T follicular helper cell (primary cell): Measurements from ENCODE around the gene SP8.

Experiments used
- DNase-seq: peaks from one replicate; pipeline ENCODE4 v3.0.0-alpha.2; 2020; ENCODE audit warnings: low read depth

SP8 gene

GRCh38 chr7:20794676-20795075 lies 8.0 kb upstream of the SP8 start:
- DNase-seq, result no peak

- DNase-seq, result no peak
Observed at GRCh38 chr7:20793694-20794394, 7.2 kb upstream of the SP8 start.

DNA sequence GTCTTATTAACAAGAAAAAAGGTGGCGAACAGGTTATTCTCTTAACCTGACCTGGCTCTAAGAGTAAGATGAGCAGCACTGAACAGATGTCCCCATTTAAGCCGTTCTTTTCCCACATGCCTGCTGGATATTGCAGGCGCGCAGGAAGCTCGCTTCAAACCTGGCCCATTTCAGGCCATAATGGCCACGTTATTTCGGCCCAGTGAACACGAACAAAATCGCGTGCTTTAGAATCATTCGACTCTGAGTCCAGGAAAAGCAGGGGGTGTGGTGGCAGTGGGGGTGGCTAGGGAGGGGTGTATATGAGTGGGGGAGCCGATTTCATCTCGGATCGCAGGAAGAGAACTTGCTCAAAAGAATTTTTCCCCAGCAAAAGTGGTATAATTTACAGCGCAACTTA lies 6.6 kb upstream of the SP8 start:
- DNase-seq, result no peak

DNA sequence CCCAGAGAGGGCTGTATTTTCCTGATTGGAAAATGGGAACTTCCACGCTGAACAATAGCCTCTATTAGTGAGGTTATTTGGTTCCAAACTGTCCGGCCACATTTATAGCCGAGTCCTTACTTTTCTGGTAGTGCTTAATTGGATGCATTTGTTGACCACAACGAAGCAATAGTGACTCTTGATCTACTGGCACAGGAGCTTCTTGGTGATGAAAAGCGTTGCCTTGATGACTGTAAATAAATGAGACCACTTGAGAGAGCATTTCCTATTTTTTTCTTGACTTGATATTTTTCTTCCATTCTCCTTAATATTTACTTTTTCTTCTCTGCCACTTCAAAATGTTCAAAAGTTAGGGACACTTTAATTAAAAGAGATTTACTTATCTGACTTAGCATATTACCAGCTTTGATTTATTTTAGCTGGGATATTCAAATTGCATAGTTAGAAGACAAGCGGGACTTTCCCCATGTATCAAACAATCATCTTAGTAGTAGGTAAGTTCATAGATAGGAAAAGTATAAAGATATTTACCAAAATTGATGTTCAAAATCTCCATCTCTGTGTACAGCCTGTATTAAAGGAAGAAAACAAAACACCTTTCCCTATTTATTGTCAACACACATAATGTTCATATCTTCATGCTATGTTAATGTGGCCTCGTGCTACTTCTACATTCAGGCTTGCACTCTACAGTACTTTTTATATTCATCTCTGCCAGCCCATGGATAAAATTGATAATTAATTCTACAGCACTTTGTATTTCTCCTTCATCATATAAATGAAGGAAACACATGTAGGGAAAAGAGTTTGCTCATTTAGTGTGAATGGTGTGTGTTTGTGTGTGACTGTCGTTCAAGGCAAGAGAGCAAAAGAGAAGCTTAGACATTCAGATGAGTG lies 5.1 kb upstream of the SP8 start:
- DNase-seq, result no peak

GRCh38 chr7:20790375-20790774 lies 3.7 kb upstream of the SP8 start:
- DNase-seq, result no peak

DNA sequence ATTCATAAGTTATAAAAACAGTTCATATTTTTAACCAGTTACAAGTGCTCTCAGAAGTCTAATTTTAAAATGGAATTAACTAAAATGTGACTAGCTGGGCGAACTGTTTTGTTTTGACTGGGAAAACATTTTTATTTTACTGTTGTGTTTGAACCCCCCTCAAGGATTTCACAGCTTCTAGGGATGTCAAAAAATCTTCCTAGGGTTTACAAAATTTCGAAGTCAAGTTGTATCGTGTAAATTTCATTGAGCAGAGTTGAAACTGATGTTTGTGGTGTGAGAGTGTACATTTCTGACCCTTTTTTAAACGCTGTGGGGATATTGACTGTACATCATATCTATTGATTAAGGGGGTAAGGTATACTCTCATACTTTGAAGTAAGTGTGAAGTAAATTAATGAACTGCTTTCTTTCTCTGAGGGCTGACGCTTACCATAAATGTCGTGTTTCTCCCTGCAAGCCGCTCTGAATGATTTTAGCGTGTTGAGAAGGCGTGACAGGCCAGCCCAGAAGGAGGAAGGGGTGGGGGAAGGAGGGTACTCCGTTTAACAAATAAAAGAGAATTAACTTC lies 1.8 kb upstream of the SP8 start:
- DNase-seq, result no peak

DNA sequence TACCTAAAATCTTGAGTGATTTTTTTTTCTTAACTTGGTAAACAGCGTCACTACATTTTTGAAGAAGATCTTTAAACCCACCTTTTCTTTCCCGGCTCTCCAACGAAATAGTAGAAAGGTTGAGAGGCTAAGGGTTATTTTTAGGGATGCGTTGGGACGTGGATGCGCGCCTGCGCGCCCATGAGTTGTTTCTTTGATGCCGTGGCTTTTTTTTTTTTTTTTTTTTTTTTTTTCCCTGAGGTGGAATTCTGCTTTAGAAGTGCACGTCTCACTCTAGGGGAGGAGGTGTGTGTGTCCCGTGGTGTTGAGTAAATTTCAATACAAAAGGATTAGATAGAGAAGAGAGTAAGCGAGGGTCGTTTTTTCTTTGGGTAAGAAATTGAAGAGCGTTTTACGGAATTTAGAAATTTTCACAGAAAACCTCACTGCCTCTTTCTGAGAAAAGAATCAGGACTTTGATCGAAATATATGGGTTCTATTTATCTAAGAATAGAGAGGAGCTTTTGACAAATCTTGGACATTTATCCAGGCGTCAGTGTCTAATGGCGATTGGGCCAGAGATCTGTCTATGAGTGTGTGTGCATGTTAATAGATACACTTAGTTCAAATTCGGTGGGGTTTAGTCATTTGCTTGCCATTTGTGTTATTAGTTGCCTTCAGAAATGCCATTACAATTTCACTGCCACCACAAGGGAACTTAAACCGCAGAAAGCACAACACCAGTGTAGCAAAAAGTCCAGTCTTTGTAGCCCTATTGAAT lies 1.2 kb upstream of the SP8 start:
- no peak for DNase-seq

DNA sequence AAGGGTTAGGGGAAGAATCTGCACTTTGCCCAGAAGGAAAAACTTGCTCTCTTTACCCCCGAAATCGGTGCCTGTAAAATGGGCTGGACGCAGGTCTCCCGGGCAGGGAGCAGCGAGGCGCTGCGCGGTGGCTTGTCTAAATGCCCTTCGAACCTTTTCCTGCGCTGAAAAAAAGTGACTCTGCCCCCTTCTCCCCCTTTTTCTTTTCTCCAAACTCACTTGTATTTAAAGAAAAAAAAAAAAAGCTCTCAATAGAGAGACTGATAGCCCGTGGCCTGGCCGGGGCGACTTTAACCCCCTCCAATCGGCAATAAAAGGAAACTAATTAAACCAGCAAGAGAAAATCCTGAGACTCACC lies 286 bp downstream of the SP8 start:
- no peak for DNase-seq

DNA sequence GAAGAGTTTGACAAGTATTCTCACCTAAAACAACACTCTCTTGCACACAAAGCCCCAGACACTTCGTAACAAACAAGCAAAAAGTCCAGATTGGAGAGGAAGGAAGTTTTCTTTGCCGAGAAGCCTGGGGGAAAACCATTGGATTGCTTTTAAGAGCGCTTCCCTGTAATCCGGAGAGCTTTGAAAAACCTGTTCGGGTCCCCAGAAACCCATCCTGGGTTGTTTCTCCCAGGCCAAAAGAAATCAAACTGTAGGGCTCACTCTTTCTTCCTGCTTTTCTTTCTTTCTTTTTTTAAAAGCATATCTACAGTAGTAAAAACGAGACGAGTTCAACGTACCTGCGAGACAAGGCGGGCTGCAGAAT lies 655 bp downstream of the SP8 start:
- DNase-seq, result no peak

GRCh38 chr7:20785157-20786048 lies 1.3 kb downstream of the SP8 start:
- no peak for DNase-seq

GRCh38 chr7:20784388-20785156 lies 2.1 kb downstream of the SP8 start:
- no peak for DNase-seq

- no peak for DNase-seq
Observed at GRCh38 chr7:20783700-20784387, 2.8 kb downstream of the SP8 start.

GRCh38 chr7:20783125-20783699 lies 3.5 kb downstream of the SP8 start:
- DNase-seq, result no peak

DNA sequence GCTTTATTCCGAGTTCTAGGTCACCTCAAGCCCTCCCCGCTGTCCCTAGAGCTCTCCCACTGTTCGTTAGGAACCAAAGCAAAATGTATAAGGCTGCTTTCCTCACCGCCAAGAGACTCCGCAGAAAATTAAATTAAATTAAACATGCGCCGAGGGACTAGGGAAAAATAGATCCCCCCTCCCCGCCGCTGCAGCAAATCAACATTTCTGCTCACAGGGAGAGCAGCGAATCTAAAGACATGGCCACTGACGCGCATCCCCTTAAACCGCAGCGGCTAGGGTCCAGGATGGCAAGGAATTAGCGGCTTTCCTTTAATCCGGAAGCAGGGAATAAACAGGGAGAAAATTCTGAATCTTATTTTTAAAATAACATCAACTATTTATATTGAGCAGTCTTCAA lies 7.6 kb downstream of the SP8 start:
- no peak for DNase-seq

DNA sequence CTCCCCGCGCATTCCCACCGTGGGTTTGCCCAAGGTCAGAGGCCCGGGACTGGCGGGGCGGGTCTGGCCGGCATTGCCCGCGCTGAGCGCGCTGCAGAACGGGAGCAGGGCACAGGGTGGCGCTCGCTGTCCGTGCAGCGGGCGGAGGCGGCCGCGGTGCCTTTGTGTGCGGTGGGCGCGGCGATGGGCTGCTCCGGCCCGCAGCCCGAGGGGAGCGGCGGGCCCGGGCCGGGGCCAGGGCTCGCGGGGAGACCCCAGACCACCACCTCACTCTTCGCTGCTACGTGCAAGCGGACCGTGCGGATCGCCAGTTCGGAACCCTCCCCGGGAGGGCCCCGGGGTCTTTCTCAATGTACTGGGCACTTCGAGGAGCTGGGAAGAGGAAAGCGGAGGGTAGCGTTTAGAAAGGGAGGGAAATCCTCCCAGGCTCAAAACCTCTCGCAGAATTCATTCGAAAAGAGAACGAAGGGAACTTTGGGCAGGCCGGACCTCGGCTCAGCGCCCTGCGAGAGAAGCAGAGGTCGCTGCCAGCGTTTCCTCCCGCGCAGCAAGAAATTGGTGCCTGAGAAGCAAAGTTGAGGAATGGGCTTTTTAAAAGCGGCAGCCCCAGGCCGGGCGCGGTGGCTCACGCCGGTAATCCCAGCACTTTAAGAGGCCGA lies 8.5 kb downstream of the SP8 start:
- DNase-seq, result no peak

DNA sequence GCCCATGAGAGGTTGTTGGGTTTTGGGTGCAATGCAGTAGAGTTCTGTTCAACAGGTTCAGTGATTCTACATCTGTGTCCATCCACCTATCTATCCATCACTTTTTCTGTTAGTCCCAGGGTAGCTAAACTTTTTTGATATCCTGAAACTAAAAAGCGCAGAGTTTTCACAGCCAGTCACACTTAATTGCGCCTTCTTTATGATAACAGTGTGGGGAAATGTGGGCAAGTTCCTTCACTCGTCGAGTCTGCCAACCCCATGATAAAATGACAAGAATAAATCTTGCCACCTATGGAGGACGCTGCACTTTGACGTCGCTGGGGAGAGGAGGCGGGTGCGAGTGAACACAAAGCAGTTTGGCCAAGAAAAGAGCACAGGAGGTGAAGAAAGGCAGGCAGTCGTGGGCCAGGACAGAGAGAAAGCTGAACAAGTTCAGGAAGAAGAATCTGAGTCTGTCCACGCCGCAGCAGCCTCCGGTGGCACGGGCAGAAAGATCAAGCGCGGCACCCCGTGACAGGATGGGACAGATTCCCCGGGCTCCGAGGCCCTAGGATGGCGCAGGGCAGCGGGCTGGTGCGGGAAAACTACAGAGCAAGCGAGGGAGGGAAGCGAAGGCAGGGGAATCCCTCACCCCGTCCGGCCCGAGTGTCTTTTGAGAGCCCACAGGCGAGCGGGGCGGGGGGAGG lies 9.2 kb downstream of the SP8 start:
- DNase-seq, result no peak

- DNase-seq, result no peak
Observed at GRCh38 chr7:20776942-20777341, 9.7 kb downstream of the SP8 start.

- DNase-seq, result no peak
Observed at GRCh38 chr7:20776214-20776911, 10.3 kb downstream of the SP8 start.
